NCI-H128 (cell line): ENCODE data around the gene VSTM1.
"Not testable (repeated sequence)": the region's sequence is repeated elsewhere in the genome, so short reads cannot be mapped to it uniquely, and the experiment has no call there.

Experiments
- DNase-seq: peaks from one replicate; lab custom pipeline; 2025; ENCODE audit not compliant: unreplicated experiment; lab: John Stamatoyannopoulos, UW

VSTM1 gene, protein sequence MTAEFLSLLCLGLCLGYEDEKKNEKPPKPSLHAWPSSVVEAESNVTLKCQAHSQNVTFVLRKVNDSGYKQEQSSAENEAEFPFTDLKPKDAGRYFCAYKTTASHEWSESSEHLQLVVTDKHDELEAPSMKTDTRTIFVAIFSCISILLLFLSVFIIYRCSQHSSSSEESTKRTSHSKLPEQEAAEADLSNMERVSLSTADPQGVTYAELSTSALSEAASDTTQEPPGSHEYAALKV

GRCh38 chr19:54063350-54064116 lies at the start of gene VSTM1:
VSTM1 (minus strand) TSS chr19:54063897; CDS start chr19:54063777, 120 bp downstream.
- DNase-seq, result no peak

GRCh38 chr19:54109651-54110050 lies 46.0 kb upstream of the VSTM1 start:
- DNase-seq, result no peak

GRCh38 chr19:54108496-54108895 lies 44.8 kb upstream of the VSTM1 start:
- no peak for DNase-seq

- no peak for DNase-seq
These were observed 44.3 kb upstream of the VSTM1 start for GRCh38 chr19:54107876-54108490.

DNA sequence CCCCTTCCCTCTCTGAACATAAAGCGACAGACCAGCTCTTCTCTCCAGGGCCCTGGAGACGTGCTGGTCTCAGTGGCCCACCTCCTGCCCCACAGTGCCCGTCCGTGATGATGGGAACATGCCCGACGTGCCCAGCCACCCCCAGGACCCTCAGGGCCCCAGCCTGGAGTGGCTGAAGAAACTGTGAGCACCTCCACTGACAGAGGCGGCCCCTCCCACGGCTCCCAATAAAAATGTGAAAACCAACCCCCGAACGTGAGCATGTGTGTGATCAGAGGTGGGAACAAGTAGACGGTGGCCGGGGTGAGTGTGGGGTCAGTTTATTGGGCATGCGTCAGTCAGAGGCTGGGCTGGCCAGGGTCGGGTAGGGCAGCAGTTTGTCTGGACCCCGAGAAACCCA lies 43.0 kb upstream of the VSTM1 start:
- DNase-seq, result no peak

DNA sequence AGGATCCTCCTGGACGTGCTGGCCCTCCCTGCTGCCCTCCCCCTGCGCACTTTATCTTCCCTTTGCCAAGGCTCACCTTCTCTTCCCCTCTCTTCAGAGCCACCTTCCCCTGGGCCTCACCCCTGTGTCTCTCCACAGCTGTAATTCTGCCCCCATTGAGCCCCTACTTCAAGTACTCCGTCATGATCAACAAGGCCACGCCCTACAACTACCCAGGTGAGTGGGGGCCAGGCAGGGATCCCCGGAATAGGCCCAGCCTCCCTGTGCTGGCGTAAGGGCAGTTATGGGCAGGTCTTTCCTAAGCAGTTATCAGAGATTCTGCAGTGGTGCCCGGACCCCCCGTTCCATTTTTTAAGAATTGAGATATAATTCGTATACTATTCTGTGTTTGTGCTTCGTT lies 42.1 kb upstream of the VSTM1 start:
- no peak for DNase-seq

DNA sequence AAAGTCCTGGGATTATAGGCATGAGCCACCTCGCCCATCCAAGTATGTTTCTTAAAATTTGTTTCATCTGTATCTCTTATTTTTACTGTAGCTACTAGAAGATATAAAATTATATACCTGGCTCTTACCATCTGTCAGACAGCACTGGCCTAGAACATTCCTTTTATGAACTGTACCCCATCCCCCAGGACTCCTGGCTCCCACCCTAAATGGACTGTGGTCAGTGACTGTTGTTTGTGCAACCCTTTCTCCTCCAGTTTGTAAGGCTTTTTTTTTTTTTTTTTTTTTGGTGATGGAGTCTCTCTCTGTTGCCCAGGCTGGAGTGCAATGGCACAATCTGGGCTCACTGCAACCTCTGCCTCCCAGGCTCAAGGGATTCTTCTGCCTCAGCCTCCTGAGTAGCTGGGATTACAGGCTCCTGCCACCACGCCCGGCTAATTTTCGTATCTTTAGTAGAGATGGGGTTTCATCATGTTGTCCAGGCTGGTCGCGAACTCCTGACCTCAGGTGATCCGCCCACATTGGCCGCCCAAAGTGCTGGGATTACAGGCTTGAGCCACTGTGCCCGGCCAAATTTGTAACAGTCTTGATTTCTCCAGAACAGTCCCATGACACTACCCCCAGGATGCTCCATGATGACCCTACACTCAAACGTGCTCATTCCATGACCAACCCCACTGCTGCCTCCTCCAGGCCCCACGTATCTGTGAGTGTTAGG lies 41.5 kb upstream of the VSTM1 start:
- no peak for DNase-seq

DNA sequence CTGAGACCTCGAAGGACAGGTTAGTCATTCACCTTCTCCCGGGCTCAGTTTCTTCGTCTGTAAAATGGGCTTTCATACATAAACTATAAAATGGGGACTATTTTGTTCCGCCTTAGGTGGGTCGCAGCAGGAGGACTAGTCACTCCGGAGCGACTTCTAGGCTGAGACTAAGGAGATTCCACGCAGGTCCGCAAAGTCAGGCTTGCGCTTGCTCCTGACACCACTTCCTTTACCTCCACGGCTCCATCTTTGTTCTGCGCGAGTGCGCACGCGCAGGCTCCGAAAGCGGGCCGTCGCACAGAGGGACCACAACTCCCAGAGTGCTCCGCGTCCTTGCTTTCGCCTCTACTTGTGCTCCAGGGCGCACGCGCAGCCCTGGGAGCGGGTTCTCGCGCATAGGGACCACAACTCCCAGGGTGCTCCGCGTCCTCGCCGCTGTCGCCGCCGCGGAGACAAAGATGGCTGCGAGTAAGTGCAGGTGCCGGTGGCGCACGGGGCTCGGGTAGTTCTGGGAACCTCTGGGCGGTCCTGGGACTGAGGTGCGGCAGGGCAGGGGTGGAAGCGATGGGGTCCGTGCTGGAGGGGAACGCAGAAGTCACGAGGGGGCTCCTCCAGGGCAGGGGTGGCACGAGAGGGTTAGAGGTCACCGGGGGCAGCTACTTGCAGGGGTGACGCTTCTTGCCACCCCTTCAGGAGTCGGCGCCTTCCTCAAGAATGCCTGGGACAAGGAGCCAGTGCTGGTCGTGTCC lies 38.9 kb upstream of the VSTM1 start, which contains the start of gene NDUFA3:
Gene NDUFA3, plus strand, starts transcription at position 435 of the 749 bp plus-strand sequence. Its CDS starts 24 bp downstream, at position 459.
- peak; percentile 91 for DNase-seq

DNA sequence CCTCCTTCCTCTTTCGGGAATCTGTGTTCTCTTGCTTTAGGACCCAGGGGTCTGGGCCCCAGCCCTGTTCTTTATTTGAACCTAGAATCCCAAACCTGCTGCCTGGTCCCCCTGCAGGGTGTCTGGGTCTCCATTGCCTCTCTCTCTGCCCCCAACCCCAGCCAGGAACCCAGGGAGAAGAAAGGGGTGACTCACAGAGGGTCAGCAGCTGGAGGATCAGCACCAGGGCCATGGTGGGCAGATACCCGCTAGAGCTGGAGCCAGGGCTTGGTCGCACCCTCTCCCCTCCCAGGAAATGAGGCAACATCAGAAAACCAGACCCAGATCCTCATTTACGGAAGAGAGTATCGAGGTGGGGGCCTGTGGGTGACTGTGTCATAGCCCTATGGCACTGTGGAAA lies 36.9 kb upstream of the VSTM1 start, which contains the start of gene OSCAR:
Gene OSCAR, minus strand, starts transcription at position 243 of the 400 bp plus-strand sequence. Its CDS starts 11 bp downstream, at position 232.
- no peak for DNase-seq

- DNase-seq, result not testable (repeated sequence)
These were observed 36.2 kb upstream of the VSTM1 start for GRCh38 chr19:54099903-54100255.

- DNase-seq, result no peak
These were observed 35.6 kb upstream of the VSTM1 start for GRCh38 chr19:54099190-54099902.

DNA sequence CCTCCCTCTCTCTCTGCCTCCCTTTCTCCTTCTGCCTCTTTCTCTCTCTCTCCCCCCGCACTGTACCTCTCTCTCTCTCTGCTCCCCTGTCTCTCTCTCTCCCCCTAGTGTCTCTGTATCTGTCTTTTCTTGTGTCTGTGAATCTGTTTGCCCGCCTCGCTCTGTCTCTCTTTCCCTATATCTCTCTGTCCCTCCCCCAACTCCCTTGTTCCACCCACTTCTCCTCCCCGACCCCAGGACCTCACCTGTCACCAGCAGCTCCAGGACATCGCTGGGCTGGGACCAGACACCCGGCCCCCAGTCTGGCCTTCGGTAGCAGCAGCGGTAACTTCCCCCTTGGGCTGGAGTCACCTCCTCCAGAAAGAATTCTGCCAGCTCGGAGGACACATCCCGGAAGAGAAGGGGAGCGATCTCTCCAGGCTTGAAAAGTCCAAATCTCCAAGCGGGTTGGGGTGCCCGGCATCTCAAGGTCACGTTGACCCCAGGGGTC lies 33.0 kb upstream of the VSTM1 start:
- DNase-seq, result no peak

- DNase-seq, result not testable (repeated sequence)
These were observed 32.3 kb upstream of the VSTM1 start for GRCh38 chr19:54095859-54096616.

GRCh38 chr19:54095136-54095858 lies 31.6 kb upstream of the VSTM1 start:
- no peak for DNase-seq

DNA sequence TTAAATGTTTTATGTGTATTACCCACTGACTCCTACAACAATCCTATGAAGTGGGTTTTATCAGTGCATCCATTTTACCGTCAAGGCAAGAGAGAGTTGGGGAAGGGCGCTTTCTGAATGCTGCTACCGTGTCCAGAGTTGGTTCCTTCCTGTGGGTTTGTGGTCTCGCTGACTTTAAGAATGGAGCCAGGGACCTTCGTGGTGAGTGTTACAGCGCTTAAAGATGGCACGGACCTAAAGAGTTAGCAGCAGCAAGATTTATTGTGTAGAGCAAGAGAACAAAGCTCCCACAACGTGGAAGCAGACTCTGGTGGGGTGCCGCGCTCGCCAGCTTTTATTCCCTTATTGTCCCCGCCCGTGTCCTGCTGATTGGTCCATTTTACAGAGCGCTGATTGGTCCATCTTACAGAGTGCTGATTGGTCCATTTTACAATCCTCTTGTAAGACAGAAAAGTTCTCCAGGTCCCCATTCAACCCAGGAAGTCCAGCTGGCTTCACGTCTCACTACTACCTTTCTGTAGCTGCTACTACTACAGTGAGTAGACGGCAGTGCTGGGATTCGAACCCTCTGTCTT lies 30.8 kb upstream of the VSTM1 start:
- DNase-seq, result no peak

GRCh38 chr19:54084410-54084809 lies 20.7 kb upstream of the VSTM1 start:
- no peak for DNase-seq

DNA sequence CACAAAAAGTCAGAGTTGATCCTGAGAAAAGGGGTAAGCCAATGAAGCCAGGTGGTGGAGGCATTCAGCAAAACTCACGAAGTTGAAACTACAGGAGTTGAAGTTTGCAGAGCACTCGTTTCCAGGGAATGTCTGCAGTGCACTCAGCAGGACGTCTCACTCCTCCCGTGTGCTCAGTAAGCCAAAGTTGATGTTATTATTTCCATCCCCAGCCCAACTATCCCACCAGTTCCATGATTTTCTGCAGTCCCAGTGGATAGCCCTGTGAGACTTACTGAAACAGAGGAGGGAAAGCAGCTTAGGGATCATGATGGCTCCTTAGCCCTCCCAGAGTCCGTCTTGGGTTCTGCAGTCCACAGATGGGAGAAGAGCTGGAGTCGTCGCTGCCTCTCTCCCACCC lies 17.3 kb upstream of the VSTM1 start, which contains the start of gene TARM1:
Gene TARM1, minus strand, starts transcription at position 334 of the 400 bp plus-strand sequence. Its CDS starts 25 bp downstream, at position 309.
- DNase-seq, result no peak

GRCh38 chr19:54077334-54077733 lies 13.6 kb upstream of the VSTM1 start:
- no peak for DNase-seq
